GM12874 (cell line): ENCODE results near the gene WIPI1.

Experiments
- TF ChIP-seq, protein P1 (sequence below): IDR thresholded peaks from 2 replicates; pipeline ENCODE4 v1.5.1; 2011; ENCODE audit warnings: low read depth, mild to moderate bottlenecking, control low read depth, low read length, moderate library complexity; ENCODE audit not compliant: insufficient read depth

The WIPI1 gene

DNA sequence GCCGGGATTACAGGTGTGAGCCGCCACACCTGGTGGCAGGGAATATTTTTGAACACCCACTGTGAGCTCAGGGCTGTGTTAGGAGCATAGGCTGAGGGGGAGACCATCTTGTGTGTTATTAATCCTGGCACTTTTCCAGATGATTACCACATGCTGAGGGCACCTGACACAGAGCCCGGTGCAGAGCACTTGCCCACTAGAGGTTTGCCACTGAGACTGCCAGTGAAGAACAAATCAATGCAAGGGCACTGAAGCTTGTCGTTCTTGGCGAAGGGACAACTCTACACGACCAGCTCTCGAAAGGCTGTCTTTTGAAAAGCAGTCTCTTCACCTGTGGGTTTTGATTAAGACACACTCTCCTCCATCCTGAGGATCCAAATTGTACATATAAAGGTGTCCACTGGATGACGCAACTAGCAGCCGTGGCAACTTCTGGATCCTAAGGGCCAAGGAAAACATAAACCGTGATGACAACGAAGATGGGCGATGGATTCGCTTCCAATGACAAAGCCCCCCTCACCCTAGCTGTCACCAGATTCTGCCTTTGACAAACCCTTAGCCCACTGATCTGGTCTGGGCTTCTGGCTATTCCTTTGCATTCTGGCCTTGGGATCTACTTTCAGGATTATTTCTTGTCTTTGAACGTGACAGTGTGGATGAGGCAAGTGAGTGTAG is 28.7 kb downstream of the WIPI1 start:
- TF ChIP-seq, protein P1, sequence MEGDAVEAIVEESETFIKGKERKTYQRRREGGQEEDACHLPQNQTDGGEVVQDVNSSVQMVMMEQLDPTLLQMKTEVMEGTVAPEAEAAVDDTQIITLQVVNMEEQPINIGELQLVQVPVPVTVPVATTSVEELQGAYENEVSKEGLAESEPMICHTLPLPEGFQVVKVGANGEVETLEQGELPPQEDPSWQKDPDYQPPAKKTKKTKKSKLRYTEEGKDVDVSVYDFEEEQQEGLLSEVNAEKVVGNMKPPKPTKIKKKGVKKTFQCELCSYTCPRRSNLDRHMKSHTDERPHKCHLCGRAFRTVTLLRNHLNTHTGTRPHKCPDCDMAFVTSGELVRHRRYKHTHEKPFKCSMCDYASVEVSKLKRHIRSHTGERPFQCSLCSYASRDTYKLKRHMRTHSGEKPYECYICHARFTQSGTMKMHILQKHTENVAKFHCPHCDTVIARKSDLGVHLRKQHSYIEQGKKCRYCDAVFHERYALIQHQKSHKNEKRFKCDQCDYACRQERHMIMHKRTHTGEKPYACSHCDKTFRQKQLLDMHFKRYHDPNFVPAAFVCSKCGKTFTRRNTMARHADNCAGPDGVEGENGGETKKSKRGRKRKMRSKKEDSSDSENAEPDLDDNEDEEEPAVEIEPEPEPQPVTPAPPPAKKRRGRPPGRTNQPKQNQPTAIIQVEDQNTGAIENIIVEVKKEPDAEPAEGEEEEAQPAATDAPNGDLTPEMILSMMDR = no peak

DNA sequence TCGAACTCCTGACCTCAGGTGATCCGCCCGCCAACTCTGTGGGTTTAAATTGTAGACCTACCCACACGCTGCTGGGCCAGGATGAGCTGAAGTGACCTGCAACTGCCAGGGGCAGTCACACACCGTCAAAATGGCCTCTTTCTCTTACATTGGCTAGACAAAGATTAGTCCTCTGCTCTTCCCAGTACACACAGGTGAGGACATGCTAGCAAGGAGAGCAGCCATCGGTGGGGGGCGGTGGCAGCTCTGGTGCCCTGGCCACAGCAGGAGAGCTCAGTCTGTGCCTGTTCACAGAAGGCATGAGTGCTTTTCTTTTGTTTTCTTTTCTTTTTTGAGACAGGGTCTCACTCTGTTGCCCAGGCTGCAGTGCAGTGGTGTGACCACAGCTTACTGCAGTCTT is 29.7 kb downstream of the WIPI1 start:
- TF ChIP-seq, protein P1 = no peak

DNA sequence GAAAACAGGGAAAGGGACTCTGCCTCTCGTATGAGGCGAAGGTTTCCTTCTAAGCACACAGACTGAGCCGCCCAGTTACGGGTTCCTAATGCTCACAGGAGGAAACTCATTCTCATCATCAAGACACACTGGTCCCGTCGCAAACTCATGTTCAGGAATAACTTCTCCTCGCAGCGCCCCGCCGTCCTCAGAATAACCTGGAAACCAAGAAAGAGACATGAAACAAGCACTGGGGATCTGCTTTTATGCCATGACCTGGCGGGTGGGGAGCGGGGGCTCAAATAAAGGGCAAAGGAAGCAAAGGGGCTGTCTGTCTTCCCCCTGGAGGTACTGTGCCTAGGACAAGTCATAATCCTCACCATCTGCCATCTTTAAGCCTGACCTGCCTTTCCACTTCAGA is 31.3 kb downstream of the WIPI1 start:
- TF ChIP-seq, protein P1 = no peak

DNA sequence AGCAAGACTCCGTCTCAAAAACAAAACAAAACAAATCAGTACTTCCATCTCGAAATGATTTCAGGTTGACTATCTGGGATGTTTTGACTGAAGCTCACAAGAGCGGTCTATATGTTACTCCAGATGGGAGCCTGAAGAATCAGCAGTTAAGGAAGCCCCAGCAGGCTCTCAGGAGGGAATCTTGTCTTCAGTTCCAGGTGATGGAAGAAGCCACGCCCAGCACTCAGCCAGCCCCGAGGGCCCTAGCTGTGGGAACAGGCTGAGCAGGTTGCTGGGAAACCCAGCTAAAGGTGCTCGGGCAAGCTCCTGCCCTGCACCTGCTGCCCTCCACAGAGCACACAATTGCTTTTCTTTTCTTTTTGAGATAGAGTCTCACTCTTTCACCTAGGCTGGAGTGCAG is 32.4 kb downstream of the WIPI1 start:
- TF ChIP-seq, protein P1 = no peak

DNA sequence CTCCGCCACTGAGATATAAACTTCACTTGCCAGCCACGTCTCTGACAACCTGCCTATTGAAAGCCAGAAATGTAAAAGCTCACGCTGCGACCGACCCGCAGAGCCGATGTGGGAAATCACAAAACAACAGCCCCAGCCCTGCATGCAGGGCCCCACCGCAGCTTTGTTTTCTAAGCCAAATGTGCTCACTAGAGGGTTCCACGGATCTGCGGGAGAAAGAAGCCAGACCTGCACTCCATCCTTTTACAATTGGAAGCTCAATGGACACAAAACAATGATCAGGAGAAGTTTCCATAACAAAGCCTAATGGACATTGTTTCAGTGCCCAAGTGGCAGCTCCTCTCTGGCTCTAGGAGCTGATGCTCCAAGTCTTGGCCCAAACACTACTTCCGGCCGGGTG is 33.1 kb downstream of the WIPI1 start:
- TF ChIP-seq, protein P1 = no peak

DNA sequence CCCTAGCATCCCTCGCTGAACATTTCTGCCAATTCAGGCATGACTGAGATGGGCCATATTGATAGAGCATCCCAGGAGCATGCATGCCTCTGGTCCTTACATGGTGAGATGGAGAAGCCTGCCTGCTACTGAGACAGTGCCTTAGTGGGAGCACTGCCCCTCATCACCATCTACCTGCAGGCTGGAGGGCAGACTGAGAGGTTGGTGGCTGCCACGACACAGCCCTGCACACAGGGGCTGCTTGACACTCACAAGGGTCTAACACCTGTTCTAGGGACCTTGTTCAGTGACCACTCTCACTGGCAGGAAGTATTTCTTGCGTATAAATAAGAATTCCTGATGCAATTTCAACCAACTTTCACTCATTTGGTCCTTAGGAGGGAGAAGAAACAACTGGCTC is 34.0 kb downstream of the WIPI1 start:
- TF ChIP-seq, protein P1 = no peak

DNA sequence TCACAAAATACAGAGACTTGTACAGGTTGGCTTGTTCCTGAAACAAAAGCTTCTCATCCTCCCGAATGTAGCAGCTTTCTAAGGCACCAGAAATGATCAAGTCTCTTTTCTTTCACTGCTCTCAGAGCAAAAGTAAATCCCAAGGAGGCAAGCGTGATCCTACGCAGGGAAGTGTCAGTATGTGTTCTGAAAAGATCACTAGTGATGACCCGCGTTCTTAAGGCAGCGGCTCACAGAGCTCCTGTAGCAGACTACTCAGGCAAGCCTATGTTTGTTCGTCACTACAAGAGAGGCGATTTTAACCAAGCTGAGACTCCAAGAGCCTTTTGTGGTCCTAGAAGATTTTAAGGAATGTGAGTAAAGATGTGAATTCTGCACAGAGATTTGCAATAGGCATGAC is 34.5 kb downstream of the WIPI1 start:
- TF ChIP-seq, protein P1 = no peak
